IMR-90 (cell line): ENCODE results near the gene LRRC8B. TPM values are rescaled to one million over a fixed set of nuclear protein-coding genes. Genes with fewer than 3 reads are reported as not detected.

Source experiments
- ATAC-seq: fragments of 200-7000 bp; cut with Tn5 transposase; 2 replicates; pipeline ENCODE4 v1.9.1; 2020; ENCODE audit warnings: low read depth, mild to moderate bottlenecking, moderate library complexity
- BruUV-seq: library from RNA; stranded (reverse); fragments of 400-500 nt; replicated peaks from 2 replicates; lab custom pipeline; 2021; lab: Mats Ljungman, UMichigan
- CTCF ChIA-PET: fragments of 300-600 bp; formaldehyde crosslinking; extraction: SDS; loops from one replicate; lab custom pipeline; 2021; ENCODE audit warnings: antibody characterized with exemption; lab: Yijun Ruan, JAX
- POLR2A ChIA-PET: fragments of 300-600 bp; sonication (Branson Sonifier 250); formaldehyde crosslinking; loops from one replicate; lab custom pipeline; 2022; ENCODE audit warnings: antibody characterized with exemption; ENCODE audit not compliant: unreplicated experiment; lab: Charles Lee
- DNase-seq: peaks from one replicate; pipeline ENCODE4 v3.0.0; 2013
- H2AFZ ChIP-seq: replicated peaks from 2 replicates; pipeline ENCODE3; 2013; ENCODE audit warnings: low read length, mild to moderate bottlenecking; ENCODE audit not compliant: poor library complexity
- H2AK5ac ChIP-seq: 2 replicates; pipeline ENCODE4 v1.6.1; 2013; ENCODE audit warnings: low read depth, low read length, inconsistent platforms
- H2AK9ac ChIP-seq: replicated peaks from 2 replicates; pipeline ENCODE3; 2013; ENCODE audit warnings: mild to moderate bottlenecking, low read depth, low read length, moderate library complexity; ENCODE audit not compliant: poor library complexity
- H2BK120ac ChIP-seq: 2 replicates; pipeline ENCODE4 v1.6.1; 2013; ENCODE audit warnings: low read depth, low read length, inconsistent platforms
- H2BK15ac ChIP-seq: 3 replicates; pipeline ENCODE4 v1.6.1; 2013; ENCODE audit warnings: low read depth, low read length, inconsistent platforms
- H2BK20ac ChIP-seq: 2 replicates; pipeline ENCODE4 v1.6.1; 2013; ENCODE audit warnings: low read depth, mild to moderate bottlenecking, inconsistent platforms, low read length, moderate library complexity
- H2BK5ac ChIP-seq: 2 replicates; pipeline ENCODE4 v1.6.1; 2013; ENCODE audit warnings: mild to moderate bottlenecking, low read depth, low read length, inconsistent platforms; ENCODE audit not compliant: poor library complexity, severe bottlenecking
- H3K14ac ChIP-seq: replicated peaks from 2 replicates; pipeline ENCODE4 v1.6.1; 2013; ENCODE audit warnings: low read depth, low read length, inconsistent platforms
- H3K18ac ChIP-seq: 2 replicates; pipeline ENCODE4 v1.6.1; 2013; ENCODE audit warnings: low read depth, low read length, control low read depth
- H3K23ac ChIP-seq: 2 replicates; pipeline ENCODE4 v1.6.1; 2013; ENCODE audit warnings: low read depth, low read length, inconsistent platforms
- H3K27ac ChIP-seq: 2 replicates; pipeline ENCODE4 v1.5.1; 2013; ENCODE audit warnings: mild to moderate bottlenecking, control low read depth, low read length; ENCODE audit not compliant: insufficient read depth
- H3K27me3 ChIP-seq: 2 replicates; pipeline ENCODE4 v1.6.1; 2013; ENCODE audit warnings: low read length; ENCODE audit not compliant: control insufficient read depth, insufficient read depth
- H3K36me3 ChIP-seq: 2 replicates; pipeline ENCODE4 v1.6.1; 2013; ENCODE audit warnings: low read length, mixed read lengths; ENCODE audit not compliant: control insufficient read depth, insufficient read depth
- H3K4ac ChIP-seq: 2 replicates; pipeline ENCODE4 v1.6.1; 2013; ENCODE audit warnings: low read depth, low read length, inconsistent platforms
- H3K4me1 ChIP-seq: 2 replicates; pipeline ENCODE4 v1.6.1; 2013; ENCODE audit warnings: low read length, mixed read lengths; ENCODE audit not compliant: control insufficient read depth, insufficient read depth
- H3K4me2 ChIP-seq: 2 replicates; pipeline ENCODE4 v1.6.1; 2013; ENCODE audit warnings: low read depth, mild to moderate bottlenecking, control low read depth, low read length, moderate library complexity
- H3K4me3 ChIP-seq: 2 replicates; pipeline ENCODE4 v1.5.1; 2013; ENCODE audit warnings: low read depth, mild to moderate bottlenecking, control low read depth, low read length, moderate library complexity; ENCODE audit not compliant: insufficient read depth
- H3K56ac ChIP-seq: 2 replicates; pipeline ENCODE4 v1.6.1; 2013; ENCODE audit warnings: low read length, inconsistent platforms; ENCODE audit not compliant: insufficient read depth; ENCODE audit errors: extremely low read depth
- H3K79me1 ChIP-seq, 2 experiments: 2 replicates each; pipeline ENCODE4 v1.6.1; 2013; ENCODE audit warnings: low read length in 2 of 2, inconsistent platforms in 1 of 2, low read depth in 1 of 2
- H3K9ac ChIP-seq: 2 replicates; pipeline ENCODE4 v1.6.1; 2013; ENCODE audit warnings: low read depth, low read length, control low read depth
- H3K9me1 ChIP-seq: 2 replicates; pipeline ENCODE4 v1.6.1; 2013; ENCODE audit warnings: low read length, inconsistent platforms; ENCODE audit not compliant: insufficient read depth
- H3K9me3 ChIP-seq: 2 replicates; pipeline ENCODE4 v1.6.1; 2013; ENCODE audit warnings: low read length; ENCODE audit not compliant: control insufficient read depth, insufficient read depth
- H4K20me1 ChIP-seq: 2 replicates; pipeline ENCODE4 v1.6.1; 2013; ENCODE audit warnings: low read length, inconsistent platforms; ENCODE audit not compliant: insufficient read depth
- H4K5ac ChIP-seq: 2 replicates; pipeline ENCODE4 v1.6.1; 2013; ENCODE audit warnings: mild to moderate bottlenecking, low read depth, low read length, control low read depth
- H4K8ac ChIP-seq, 2 experiments: 2 replicates each; pipeline ENCODE4 v1.6.1; 2013; ENCODE audit warnings: low read depth in 2 of 2, low read length in 2 of 2, control low read depth in 1 of 2, inconsistent platforms in 1 of 2
- H4K91ac ChIP-seq: 2 replicates; pipeline ENCODE4 v1.6.1; 2013; ENCODE audit warnings: low read depth, low read length, inconsistent platforms; ENCODE audit not compliant: insufficient read depth
- MAFK ChIP-seq: IDR thresholded peaks from 2 replicates; pipeline ENCODE4 v1.6.1; 2012; ENCODE audit warnings: low read depth, low read length, improper control_type of control experiment
- NFE2L2 ChIP-seq: fragments of 150-350 bp; IDR thresholded peaks from 2 replicates; pipeline ENCODE4 v1.6.1; 2016; ENCODE audit warnings: low read depth, mild to moderate bottlenecking, low read length
- RAD21 ChIP-seq: IDR thresholded peaks from 2 replicates; pipeline ENCODE4 v1.6.1; 2012; ENCODE audit warnings: low read length, improper control_type of control experiment
- SMC3 ChIP-seq: fragments of 150-350 bp; IDR thresholded peaks from 2 replicates; pipeline ENCODE4 v1.6.1; 2016; ENCODE audit warnings: low read depth, mild to moderate bottlenecking, antibody characterized with exemption, low read length, moderate library complexity
- dilution Hi-C: fragments of 300-500 bp; cut with HindIII; formaldehyde crosslinking; loops from one replicate; pipeline ENCODE4 v1.14.3; 2018; ENCODE audit warnings: low sequenced_read_pairs; ENCODE audit not compliant: unreplicated experiment
- in situ Hi-C: fragments of 300-500 bp; cut with MboI; formaldehyde crosslinking; loops from 3 replicates; pipeline ENCODE4 v1.14.3; 2019; ENCODE audit warnings: low sequenced_read_pairs, inconsistent platforms, mixed read lengths
- intact Hi-C: fragments of 100-400 bp; cut with micrococcal nuclease; formaldehyde crosslinking; loops from 2 replicates; pipeline ENCODE4 v1.10.0; 2022
- polyA plus RNA-seq, 3 experiments: library from polyadenylated mRNA; depleted of rRNA; stranded (reverse); fragments of >200 nt; gene quantifications; 2 replicates each; pipeline ENCODE4 v1.2.3, GENCODE V29; 2012; ENCODE audit warnings: low replicate concordance in 1 of 3
- total RNA-seq: library from RNA; depleted of rRNA; stranded (reverse); fragments of >200 nt; gene quantifications from 2 replicates; pipeline ENCODE4 v1.2.3, GENCODE V29; 2012
- TF ChIP-seq, protein P1 (sequence below): fragments of 150-350 bp; IDR thresholded peaks from 2 replicates; pipeline ENCODE4 v1.6.1; 2016; ENCODE audit warnings: low read depth, mild to moderate bottlenecking, low read length, moderate library complexity, borderline replicate concordance
- TF ChIP-seq, protein P2 (sequence below): fragments of 150-350 bp; IDR thresholded peaks from 2 replicates; pipeline ENCODE4 v1.6.1; 2017; ENCODE audit warnings: mild to moderate bottlenecking, antibody characterized with exemption, low read length, low read depth

LRRC8B gene
- total and polyA plus RNA-seq, 2 of the 4 experiments (the other 2 are of a cell fraction): 0.74 to 1.8 TPM

DNA sequence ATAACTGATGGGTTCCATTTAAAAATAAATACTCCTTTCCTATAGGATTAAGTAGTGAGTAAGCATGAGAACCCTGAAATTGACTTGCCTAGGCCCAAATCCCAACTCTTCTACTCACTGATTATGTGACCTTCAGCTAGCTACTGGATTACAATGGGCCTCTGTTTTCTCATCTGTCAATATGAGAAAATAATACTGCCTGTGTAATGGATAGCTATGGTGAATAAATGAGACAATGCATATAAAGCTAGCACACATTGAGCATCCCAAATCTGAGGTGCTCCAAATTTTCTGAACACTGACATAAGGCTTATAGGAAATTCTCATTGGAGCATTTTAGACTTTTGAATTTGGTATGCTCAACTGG lies 103.0 kb downstream of the LRRC8B start:
- H3K56ac ChIP-seq: no peak overlapping the region
- no peak overlapping the region for H3K4me2 ChIP-seq
- H3K4me3 ChIP-seq: no peak overlapping the region
- dilution Hi-C loops: no loop called here
- no TSS peak for BruUV-seq
- DNase-seq: no peak
- ATAC-seq: no peak
- H3K79me1 ChIP-seq: peaks cover 0 to 7% of the 10 kb centered on the region in 2 experiments; a peak in 1 of 4 replicates
- ChIA-PET CTCF (interaction anchor here (1.7 to 1.8 kb wide), 2 partner anchors 24 to 136 kb away, joined by 3 to 9 read pairs; no protein-coding TSS in a partner anchor), POLR2A (no interaction called here)
- H2BK120ac ChIP-seq: no peak overlapping the region
- no peak overlapping the region for H3K27ac ChIP-seq
- H2BK15ac ChIP-seq: no peak overlapping the region
- H2BK5ac ChIP-seq: no peak overlapping the region
- H4K5ac ChIP-seq: no peak overlapping the region
- no peak overlapping the region for H4K91ac ChIP-seq
- intact Hi-C loops: no loop called here
- H3K14ac ChIP-seq: no peak overlapping the region
- H3K18ac ChIP-seq: no peak overlapping the region
- no peak overlapping the region for H3K4ac ChIP-seq
- no peak overlapping the region for H2AK9ac ChIP-seq
- H3K9me3 ChIP-seq: no peaks in the 10 kb centered on the region
- no peak overlapping the region for H2AFZ ChIP-seq
- in situ Hi-C loops: no loop called here
- H2AK5ac ChIP-seq: no peak overlapping the region
- H4K8ac ChIP-seq: no peak overlapping the region
- no peaks in the 10 kb centered on the region; the same call in 1 of the 2 replicates for H3K9me1 ChIP-seq
- no peak overlapping the region for H3K23ac ChIP-seq
- no peak overlapping the region for H3K9ac ChIP-seq
- TF ChIP-seq NFE2L2 (no peak), SMC3 (no peak), MAFK (no peak), RAD21 (no peak)
- TF ChIP-seq, protein P1, sequence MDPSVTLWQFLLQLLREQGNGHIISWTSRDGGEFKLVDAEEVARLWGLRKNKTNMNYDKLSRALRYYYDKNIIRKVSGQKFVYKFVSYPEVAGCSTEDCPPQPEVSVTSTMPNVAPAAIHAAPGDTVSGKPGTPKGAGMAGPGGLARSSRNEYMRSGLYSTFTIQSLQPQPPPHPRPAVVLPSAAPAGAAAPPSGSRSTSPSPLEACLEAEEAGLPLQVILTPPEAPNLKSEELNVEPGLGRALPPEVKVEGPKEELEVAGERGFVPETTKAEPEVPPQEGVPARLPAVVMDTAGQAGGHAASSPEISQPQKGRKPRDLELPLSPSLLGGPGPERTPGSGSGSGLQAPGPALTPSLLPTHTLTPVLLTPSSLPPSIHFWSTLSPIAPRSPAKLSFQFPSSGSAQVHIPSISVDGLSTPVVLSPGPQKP: no peak
- TF ChIP-seq, protein P2, sequence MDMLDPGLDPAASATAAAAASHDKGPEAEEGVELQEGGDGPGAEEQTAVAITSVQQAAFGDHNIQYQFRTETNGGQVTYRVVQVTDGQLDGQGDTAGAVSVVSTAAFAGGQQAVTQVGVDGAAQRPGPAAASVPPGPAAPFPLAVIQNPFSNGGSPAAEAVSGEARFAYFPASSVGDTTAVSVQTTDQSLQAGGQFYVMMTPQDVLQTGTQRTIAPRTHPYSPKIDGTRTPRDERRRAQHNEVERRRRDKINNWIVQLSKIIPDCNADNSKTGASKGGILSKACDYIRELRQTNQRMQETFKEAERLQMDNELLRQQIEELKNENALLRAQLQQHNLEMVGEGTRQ: no peak
- H3K4me1 ChIP-seq: peaks cover 3% of the 10 kb centered on the region; the same call in 1 of the 2 replicates
- H4K20me1 ChIP-seq: no peaks in the 10 kb centered on the region
- no peak overlapping the region for H2BK20ac ChIP-seq
- no peaks in the 10 kb centered on the region for H3K36me3 ChIP-seq
- no peaks in the 10 kb centered on the region for H3K27me3 ChIP-seq
